ENCODE results near the gene JAGN1. TPM values are rescaled to one million over a fixed set of nuclear protein-coding genes. Genes with fewer than 3 reads are reported as not detected.

Gene JAGN1
- total and polyA plus RNA-seq, 9 of the 15 experiments (the other 6 are each of a cell fraction or from before 2014, with no cell fraction given), result 31.6 to 77.8 (median 40.3) TPM

- no peak for TF ChIP-seq ZNF318 (IDR thresholded peaks at IDR 0.05; ENCODE audit: borderline replicate concordance in 1 of 2, low read depth in 1 of 2)
- 0 out of 2 replicates have a peak, but pooled peaks have one; percentile 4 for TF ChIP-seq ZEB2 (IDR thresholded peaks at IDR 0.05)
- TF ChIP-seq ZMIZ1 (IDR thresholded peaks at IDR 0.05; ENCODE audit: low read depth in 2 of 2, low read length in 2 of 2), result no peak
- no peak for TF ChIP-seq SOX6 (IDR thresholded peaks at IDR 0.05)
- peak; percentile 82 for TF ChIP-seq ZBTB12 (CRISPR knock-in tag; IDR thresholded peaks at IDR 0.05)
- no peak for TF ChIP-seq CBX2 (IDR thresholded peaks at IDR 0.05; ENCODE audit: insufficient read depth, low read length, poor library complexity, severe bottlenecking)
- TF ChIP-seq ARNT (IDR thresholded peaks at IDR 0.05), result peak in 1 of 2 experiments; percentile 74; a peak in 1 of 4 replicates
- TF ChIP-seq SNIP1 (IDR thresholded peaks at IDR 0.05; ENCODE audit: low read depth), result no peak
- TF ChIP-seq MTA1 (IDR thresholded peaks at IDR 0.05; ENCODE audit: borderline replicate concordance), result 0 out of 2 replicates have a peak, but pooled peaks have one; percentile 38
- TF ChIP-seq GTF2E2 (tag; IDR thresholded peaks at IDR 0.05), result 0 out of 2 replicates have a peak, but pooled peaks have one; percentile 6
- TF ChIP-seq DPF2 (IDR thresholded peaks at IDR 0.05), result peak; percentile 51
- TF ChIP-seq FOS (IDR thresholded peaks at IDR 0.05; ENCODE audit: extremely low read depth, insufficient read length), result peak; percentile 69
- peak; percentile 75 for TF ChIP-seq MTA3 (IDR thresholded peaks at IDR 0.05; ENCODE audit: borderline replicate concordance)
These were observed 43.3 kb downstream of the JAGN1 start, which contains the start of gene CRELD1 (continued) for GRCh38 chr3:9933561-9934234.

Data from K562 (cell line).